NB4 (cell line): ENCODE measurements around the gene CBLN3.

Experiments used
- MYC ChIP-seq: IDR thresholded peaks from 2 replicates; pipeline ENCODE4 v1.6.1; 2011; ENCODE audit warnings: low read depth, low read length
- TF ChIP-seq, protein P1 (sequence below): IDR thresholded peaks from one replicate; pipeline ENCODE4 v1.5.1; 2012; ENCODE audit warnings: low read depth, low read length

DNA sequence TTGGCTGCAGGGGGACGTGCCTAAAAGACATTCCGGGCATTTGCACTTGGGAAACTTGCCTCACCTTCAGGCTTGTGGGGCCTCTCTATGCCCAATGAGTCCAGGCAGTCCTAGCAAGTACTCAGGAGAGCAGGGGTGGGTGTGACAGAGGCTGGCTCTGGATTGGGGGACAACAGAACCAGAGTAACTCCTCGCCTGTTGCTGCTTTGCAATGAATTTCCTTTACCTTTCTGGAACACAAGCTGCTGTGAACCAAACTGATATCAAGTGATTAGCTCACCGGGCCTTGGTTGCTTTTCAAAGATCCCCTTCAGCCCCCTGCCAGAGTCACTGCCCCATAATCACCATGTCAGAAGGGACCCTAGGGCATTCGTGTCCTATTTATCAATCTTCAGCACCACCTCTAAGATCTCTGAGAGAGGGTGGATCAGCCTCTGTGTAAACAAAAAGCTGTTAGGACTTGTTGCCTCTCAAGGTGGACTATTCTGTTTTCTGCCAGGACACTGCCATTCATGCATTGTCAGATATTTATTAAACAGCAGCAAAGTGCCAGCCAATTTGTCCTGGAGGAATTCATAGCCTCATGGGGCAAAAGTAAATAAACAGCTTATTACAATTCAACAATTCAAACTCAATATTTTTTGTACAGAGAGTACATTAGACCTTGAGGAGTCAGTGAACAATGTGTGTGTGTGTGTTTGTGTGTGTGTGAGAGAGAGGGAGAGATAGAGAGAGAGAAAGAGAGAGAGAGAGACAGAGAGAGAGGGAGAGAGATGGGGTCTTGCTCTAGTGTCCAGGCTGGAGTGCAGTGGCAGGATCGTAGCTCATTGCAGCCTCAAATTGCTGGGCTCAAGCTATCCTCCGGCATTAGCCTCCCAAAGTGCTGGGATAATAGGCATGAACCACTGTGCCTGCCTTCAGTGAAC, 50.2 kb downstream of the CBLN3 start:
- TF ChIP-seq, protein P1, sequence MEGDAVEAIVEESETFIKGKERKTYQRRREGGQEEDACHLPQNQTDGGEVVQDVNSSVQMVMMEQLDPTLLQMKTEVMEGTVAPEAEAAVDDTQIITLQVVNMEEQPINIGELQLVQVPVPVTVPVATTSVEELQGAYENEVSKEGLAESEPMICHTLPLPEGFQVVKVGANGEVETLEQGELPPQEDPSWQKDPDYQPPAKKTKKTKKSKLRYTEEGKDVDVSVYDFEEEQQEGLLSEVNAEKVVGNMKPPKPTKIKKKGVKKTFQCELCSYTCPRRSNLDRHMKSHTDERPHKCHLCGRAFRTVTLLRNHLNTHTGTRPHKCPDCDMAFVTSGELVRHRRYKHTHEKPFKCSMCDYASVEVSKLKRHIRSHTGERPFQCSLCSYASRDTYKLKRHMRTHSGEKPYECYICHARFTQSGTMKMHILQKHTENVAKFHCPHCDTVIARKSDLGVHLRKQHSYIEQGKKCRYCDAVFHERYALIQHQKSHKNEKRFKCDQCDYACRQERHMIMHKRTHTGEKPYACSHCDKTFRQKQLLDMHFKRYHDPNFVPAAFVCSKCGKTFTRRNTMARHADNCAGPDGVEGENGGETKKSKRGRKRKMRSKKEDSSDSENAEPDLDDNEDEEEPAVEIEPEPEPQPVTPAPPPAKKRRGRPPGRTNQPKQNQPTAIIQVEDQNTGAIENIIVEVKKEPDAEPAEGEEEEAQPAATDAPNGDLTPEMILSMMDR = no peak
- TF ChIP-seq MYC = no peak
